Prostate gland (tissue), 2 donors: ENCODE measurements around the gene TFAP2E.

Experiments used
- CTCF ChIP-seq, 4 experiments: fragments of 200-600 bp in 2 of 4; fragments of 450-650 bp in 2 of 4; sonication (generic) in 2 of 4; IDR thresholded peaks; 1 replicate in 3 of 4; 2 replicates in 1 of 4; pipeline ENCODE4 v1.5.1; 2016 to 2019; ENCODE audit warnings: antibody characterized with exemption in 4 of 4, mild to moderate bottlenecking in 2 of 4, moderate library complexity in 2 of 4
- POLR2A ChIP-seq: fragments of 450-650 bp; IDR thresholded peaks from one replicate; pipeline ENCODE4 v1.6.1; 2016; ENCODE audit warnings: antibody characterized with exemption, mild to moderate bottlenecking
- POLR2AphosphoS5 ChIP-seq: sonication (generic); formaldehyde crosslinking; IDR thresholded peaks from one replicate; pipeline ENCODE4 v1.6.1; 2017; ENCODE audit warnings: antibody characterized with exemption

DNA sequence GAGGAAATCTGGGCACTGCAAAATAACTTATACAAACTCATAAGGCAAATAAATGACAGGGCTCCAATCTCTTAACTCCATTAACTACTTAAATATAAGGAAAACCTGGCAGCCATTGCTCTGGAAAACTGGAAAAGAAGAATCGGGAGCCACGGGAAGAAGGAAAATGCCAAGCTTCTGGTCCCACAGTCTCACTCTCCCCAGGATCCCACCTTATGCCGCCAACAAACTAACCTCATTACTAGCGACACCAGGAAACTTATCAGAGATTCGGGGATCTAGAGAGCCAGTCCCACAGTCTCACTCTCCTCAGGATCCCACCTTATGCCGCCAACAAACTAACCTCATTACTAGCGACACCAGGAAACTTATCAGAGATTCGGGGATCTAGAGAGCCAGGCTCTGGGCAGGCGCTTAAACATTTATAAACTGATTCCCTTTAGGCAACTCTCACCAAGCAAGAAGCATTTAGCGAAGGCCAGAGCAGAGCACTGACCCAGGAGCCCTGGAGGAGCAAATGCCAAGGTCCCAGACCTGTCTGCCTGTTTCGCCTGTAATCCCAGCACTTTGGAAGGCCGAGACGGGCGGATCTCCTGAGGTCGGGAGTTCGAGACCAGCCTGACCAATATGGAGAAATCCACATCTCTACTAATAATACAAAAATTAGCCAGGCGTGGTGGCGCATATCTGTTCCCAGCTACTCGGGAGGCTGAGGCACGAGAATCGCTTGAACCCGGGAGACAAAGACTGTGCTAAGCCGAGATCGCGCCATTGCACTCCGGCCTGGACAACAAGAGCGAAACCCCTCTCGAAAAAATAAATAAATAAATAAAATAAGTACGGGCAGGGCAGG lies 67.5 kb downstream of the TFAP2E start:
- no peak for TF ChIP-seq CTCF (IDR thresholded peaks at IDR 0.05)
- TF ChIP-seq POLR2A, result no peak
- TF ChIP-seq POLR2AphosphoS5, result no peak
